Neural cell (in vitro differentiated cells): ENCODE data around the gene NSMF.

Source experiments
- CTCF ChIP-seq: fragments of 450-650 bp; IDR thresholded peaks from 2 replicates; pipeline ENCODE4 v1.5.1; 2014; ENCODE audit warnings: antibody characterized with exemption, mild to moderate bottlenecking, moderate library complexity; ENCODE audit not compliant: poor library complexity, severe bottlenecking
- EP300 ChIP-seq: fragments of 450-650 bp; conservative IDR thresholded peaks from 2 replicates; pipeline ENCODE4 v1.6.1; 2014; ENCODE audit warnings: antibody characterized with exemption, mild to moderate bottlenecking, moderate library complexity; ENCODE audit not compliant: poor library complexity, severe bottlenecking
- EZH2 ChIP-seq: fragments of 200-600, 300-800 bp; shearing (Covaris generic), sonication (generic); IDR thresholded peaks from 2 replicates; pipeline ENCODE4 v1.6.1; 2014; ENCODE audit warnings: antibody characterized with exemption, low read length, borderline replicate concordance, mild to moderate bottlenecking; ENCODE audit not compliant: insufficient read depth, poor library complexity, severe bottlenecking
- MXI1 ChIP-seq: fragments of 450-650 bp; conservative IDR thresholded peaks from 2 replicates; pipeline ENCODE4 v1.6.1; 2014; ENCODE audit warnings: antibody characterized with exemption, mild to moderate bottlenecking; ENCODE audit not compliant: poor library complexity, severe bottlenecking
- POLR2AphosphoS5 ChIP-seq: IDR thresholded peaks from 2 replicates; pipeline ENCODE4 v1.6.1; 2012
- RAD21 ChIP-seq: fragments of 450-650 bp; conservative IDR thresholded peaks from 2 replicates; pipeline ENCODE4 v1.6.1; 2014; ENCODE audit warnings: antibody characterized with exemption, mild to moderate bottlenecking, moderate library complexity
- TAF1 ChIP-seq: IDR thresholded peaks from 2 replicates; pipeline ENCODE4 v1.6.1; 2012; ENCODE audit warnings: low read depth

- TF ChIP-seq EZH2, result no peak
- no peak for TF ChIP-seq CTCF
- TF ChIP-seq POLR2AphosphoS5, result no peak
- no peak for TF ChIP-seq TAF1
- TF ChIP-seq MXI1, result no peak
- no peak for TF ChIP-seq EP300
- no peak for TF ChIP-seq RAD21
Measured at GRCh38 chr9:137462986-137463930, 4.1 kb upstream of the NSMF start.
